ENCODE results near the gene TRANK1.
"Not testable (repeated sequence)": the region's sequence is repeated elsewhere in the genome, so short reads cannot be mapped to it uniquely, and the experiment has no call there.

Gene TRANK1

DNA sequence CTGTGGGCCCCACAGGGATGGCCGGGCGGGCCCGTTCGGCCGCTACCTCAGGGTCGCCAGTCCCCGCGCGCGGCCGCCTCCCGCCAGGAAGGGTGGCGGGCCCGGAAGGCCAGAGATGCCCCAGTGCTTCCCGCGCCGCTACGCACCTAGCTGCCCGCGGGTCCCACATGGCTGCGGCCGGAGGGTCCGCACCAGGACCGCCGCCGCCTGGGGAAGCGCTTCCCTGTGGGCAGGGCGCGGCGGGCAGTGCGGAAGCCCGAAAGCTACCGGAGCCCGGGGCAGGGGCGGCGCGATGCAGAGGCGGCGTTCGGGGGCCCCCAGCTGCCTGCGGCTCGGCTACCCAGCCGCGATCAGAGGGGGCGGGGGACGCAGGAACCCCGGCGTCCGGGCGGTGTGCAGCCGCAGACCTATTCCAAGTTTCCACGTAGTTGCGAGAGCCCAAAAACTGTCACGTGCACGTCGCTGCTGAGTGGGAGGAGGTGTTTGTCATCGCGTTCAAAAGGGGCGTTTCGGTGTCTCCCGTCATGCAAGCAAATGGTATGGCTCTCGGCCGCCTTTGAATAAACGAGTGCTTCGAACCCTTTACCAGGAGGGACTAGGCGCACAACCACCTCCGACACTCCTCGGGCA, at the start of gene TRANK1:
TSS of gene TRANK1 (minus strand) at position 414 of the 630 bp plus-strand sequence. CDS start at position 169, 245 bp downstream.
- peak; percentile 73 for DNase-seq

- DNase-seq = peak; percentile 95
These were observed 48.8 kb upstream of the TRANK1 start, which contains the start of gene MLH1 for GRCh38 chr3:36993326-36994283. MLH1 (plus strand) TSS chr3:36993518; CDS start chr3:36993548, 30 bp downstream.

- DNase-seq = peak; percentile 100
These were observed 48.0 kb upstream of the TRANK1 start, which contains the start of gene EPM2AIP1 for GRCh38 chr3:36992806-36993325. EPM2AIP1 (minus strand) TSS chr3:36993131; CDS start chr3:36993077, 54 bp downstream.

GRCh38 chr3:36991923-36992805, 47.3 kb upstream of the TRANK1 start:
- DNase-seq = peak; percentile 58

GRCh38 chr3:36991147-36991546, 46.3 kb upstream of the TRANK1 start:
- peak; percentile 91 for DNase-seq

GRCh38 chr3:36989568-36989967, 44.7 kb upstream of the TRANK1 start:
- no peak for DNase-seq

GRCh38 chr3:36989005-36989404, 44.2 kb upstream of the TRANK1 start:
- no peak for DNase-seq

DNA sequence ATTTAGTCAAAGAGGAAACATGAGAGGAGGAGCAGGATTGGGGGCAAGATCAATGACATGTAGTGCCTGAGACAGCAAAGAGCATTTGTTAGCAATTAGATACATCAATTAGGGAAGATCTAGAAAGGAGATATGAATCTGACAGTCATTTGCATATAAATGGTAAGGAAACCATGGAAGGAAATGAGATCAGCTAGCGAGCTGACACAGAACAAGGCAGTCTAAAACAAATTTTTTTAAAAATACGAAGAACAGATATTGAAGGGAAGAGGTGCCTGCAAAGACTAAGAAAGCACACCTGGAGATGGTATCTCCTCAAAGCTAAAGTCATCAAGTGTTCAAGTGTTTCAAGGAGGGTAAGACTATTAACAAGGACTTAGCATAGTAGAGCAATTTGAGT, 43.5 kb upstream of the TRANK1 start:
- DNase-seq = peak; percentile 43

- no peak for DNase-seq
These were observed 36.2 kb upstream of the TRANK1 start for GRCh38 chr3:36981006-36981405.

DNA sequence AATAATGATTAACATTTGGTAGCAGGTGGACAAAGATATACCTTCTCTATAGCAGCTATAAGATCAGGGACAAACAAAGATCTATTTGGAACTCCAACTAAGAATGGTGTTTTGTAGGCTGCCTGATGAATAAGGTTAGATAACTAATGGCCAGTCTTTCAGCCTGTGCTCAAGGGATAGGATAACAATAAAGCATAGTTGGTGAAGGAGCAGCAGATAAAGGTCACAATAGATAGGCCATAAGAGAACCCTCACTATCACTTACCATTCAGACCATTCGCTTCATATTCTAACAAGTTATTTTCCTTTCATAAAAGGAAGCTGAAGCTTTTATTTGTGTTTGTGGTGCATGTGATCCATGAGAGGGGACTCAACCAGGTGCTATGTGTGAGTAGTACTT, 28.3 kb upstream of the TRANK1 start:
- DNase-seq = no peak

DNA sequence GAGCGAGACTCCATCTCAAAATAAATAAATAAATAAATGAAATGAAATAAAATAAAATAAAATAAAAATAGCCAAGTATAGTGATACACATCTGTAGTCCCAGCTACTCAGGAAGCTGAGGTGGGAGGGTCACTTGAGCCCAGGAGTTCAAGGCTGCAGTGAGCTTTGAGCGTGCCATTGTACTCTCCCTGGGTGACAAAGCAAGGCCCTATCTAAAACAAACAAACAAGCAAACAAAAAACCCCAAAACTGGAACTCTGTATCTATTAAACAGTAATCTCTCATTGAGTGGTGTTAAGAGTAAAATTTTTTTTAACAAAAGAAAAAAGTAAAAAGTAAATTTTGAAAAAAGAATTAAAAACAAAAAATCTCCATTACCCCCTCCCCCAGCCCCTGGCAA, 27.3 kb upstream of the TRANK1 start:
- DNase-seq = no peak

GRCh38 chr3:36969540-36970432, 24.9 kb upstream of the TRANK1 start:
- DNase-seq = peak; percentile 54

- DNase-seq = no peak
These were observed 24.2 kb upstream of the TRANK1 start for GRCh38 chr3:36969085-36969484.

- DNase-seq = no peak
These were observed 20.6 kb upstream of the TRANK1 start for GRCh38 chr3:36965440-36965839.

- no peak for DNase-seq
These were observed 20.0 kb upstream of the TRANK1 start for GRCh38 chr3:36964817-36965216.

- DNase-seq = no peak
These were observed 19.5 kb upstream of the TRANK1 start for GRCh38 chr3:36964331-36964730.

DNA sequence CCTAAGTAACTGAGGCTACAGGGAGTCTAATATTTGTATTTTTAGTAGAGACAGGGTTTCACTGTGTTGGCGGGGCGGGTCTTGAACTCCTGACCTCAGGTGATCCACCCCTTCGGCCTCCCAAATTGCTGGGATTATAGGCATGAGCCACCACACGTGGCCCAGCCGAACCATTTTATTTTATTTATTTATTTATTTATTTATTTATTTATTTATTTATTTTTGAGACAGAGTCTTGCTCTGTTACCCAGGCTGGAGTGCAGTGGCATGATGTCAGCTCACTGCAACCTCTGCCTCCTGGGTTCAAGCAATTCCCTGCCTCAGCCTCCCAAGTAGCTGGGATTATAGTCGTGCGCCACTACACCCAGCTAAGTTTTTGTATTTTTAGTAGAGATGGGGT, 18.2 kb upstream of the TRANK1 start:
- not testable (repeated sequence) for DNase-seq

- DNase-seq = no peak
These were observed 15.6 kb upstream of the TRANK1 start for GRCh38 chr3:36960502-36960901.

DNA sequence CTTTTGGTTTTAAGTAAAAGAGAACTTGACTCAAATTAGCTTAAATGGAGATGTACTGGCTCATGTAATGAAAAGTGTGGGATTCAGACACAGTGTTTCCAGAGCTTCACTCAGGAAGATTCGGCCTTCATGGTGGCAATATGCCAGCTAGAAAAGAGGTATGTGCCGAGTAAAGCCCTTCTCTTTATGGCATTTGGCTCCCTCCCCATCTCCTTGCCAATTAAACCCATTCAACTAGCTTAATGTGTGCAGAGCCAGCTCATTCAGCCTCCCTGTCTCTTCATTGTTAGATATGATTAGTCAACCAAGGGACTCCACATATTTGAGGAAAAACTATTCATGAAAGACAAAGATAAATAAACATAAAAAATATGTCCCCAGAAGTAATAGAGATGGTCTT, 15.0 kb upstream of the TRANK1 start:
- DNase-seq = no peak

DNA sequence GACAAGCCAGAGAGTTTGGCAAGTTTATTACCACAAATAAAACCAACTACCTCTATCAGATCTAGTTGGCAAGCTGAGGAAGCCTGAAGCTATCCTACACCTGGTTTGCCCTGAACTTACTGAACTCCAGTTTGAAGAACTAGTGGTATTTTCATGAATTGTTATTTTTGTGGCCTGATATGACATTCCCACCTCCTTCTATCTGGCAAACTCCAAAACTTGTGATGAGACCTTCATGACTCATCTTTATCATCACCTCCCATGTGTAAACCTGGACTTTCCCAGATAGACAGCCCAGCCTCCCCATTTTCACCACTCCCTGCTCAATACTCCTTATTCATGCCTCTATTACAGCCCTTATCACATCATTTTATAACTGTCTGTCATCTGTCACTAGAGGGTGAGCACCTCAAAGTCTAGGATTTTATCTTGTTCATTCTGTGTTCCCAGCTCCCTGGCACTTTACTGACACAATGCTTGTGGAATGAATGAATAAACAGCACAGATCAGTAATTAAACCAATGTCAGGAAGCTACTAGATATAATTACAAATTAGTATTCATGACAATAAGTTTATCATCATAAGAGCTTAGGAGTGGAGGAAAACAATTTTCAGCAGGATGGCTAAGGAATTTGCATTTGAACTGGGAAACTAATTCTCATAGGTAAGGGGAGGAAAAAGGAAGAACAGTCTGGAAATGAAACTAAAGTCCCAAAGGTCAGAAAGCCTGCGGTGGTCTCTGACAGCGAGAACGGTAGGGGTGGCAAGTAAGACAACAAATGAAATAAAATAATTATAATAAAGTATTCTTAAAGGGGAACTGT, 13.2 kb upstream of the TRANK1 start:
- peak; percentile 5 for DNase-seq

- DNase-seq = no peak
These were observed 12.2 kb upstream of the TRANK1 start for GRCh38 chr3:36957063-36957462.
